Astrocyte (in vitro differentiated cells and primary cell): ENCODE measurements around the gene TRRAP. TPM values are rescaled to one million over a fixed set of nuclear protein-coding genes. Genes with fewer than 3 reads are reported as not detected.

Experiments
- DNase-seq: peaks from one replicate; pipeline ENCODE4 v3.0.0-alpha.2; 2010; ENCODE audit warnings: low read depth
- FAIRE-seq: peaks from 2 replicates; lab custom pipeline; 2011; peaks lifted over from hg19 to GRCh38; lab: Jason Lieb, UNC
- H2AFZ ChIP-seq: 2 replicates; pipeline ENCODE4 v1.6.0; 2012; ENCODE audit warnings: low read depth, low read length, inconsistent platforms
- H3K27ac ChIP-seq: 2 replicates; pipeline ENCODE4 v1.5.1; 2011; ENCODE audit warnings: low read depth, low read length, inconsistent platforms
- H3K27me3 ChIP-seq: 2 replicates; pipeline ENCODE4 v1.6.0; 2011; ENCODE audit warnings: low read length, inconsistent platforms; ENCODE audit not compliant: insufficient read depth
- H3K36me3 ChIP-seq: 2 replicates; pipeline ENCODE4 v1.5.1; 2011; ENCODE audit warnings: low read length, inconsistent platforms; ENCODE audit not compliant: insufficient read depth
- H3K4me1 ChIP-seq: 2 replicates; pipeline ENCODE4 v1.5.1; 2011; ENCODE audit warnings: low read length, inconsistent platforms; ENCODE audit not compliant: insufficient read depth
- H3K4me2 ChIP-seq: 2 replicates; pipeline ENCODE4 v1.6.0; 2012; ENCODE audit warnings: low read length, inconsistent platforms
- H3K4me3 ChIP-seq: 2 replicates; pipeline ENCODE4 v1.5.1; 2011; ENCODE audit warnings: low read depth, mild to moderate bottlenecking, low read length, inconsistent platforms; ENCODE audit not compliant: insufficient read depth
- H3K79me2 ChIP-seq: 2 replicates; pipeline ENCODE4 v1.6.0; 2012; ENCODE audit warnings: mild to moderate bottlenecking, low read length, inconsistent platforms; ENCODE audit not compliant: insufficient read depth
- H3K9ac ChIP-seq: 2 replicates; pipeline ENCODE4 v1.6.0; 2012; ENCODE audit warnings: mild to moderate bottlenecking, low read length, inconsistent platforms
- H3K9me3 ChIP-seq: 2 replicates; pipeline ENCODE4 v1.5.1; 2012; ENCODE audit warnings: low read depth, mild to moderate bottlenecking, low read length, inconsistent platforms; ENCODE audit not compliant: insufficient read depth
- H4K20me1 ChIP-seq: 2 replicates; pipeline ENCODE4 v1.6.0; 2012; ENCODE audit warnings: low read length, inconsistent platforms; ENCODE audit not compliant: insufficient read depth
- H3K27ac Mint-ChIP-seq: one replicate; pipeline ENCODE4 v1.8.0; 2021; ENCODE audit warnings: mild to moderate bottlenecking, mixed read lengths; ENCODE audit not compliant: unreplicated experiment
- H3K27me3 Mint-ChIP-seq: one replicate; pipeline ENCODE4 v1.8.0; 2021; ENCODE audit warnings: low read depth, mixed read lengths; ENCODE audit not compliant: unreplicated experiment
- H3K36me3 Mint-ChIP-seq: one replicate; pipeline ENCODE4 v1.8.0; 2021; ENCODE audit warnings: low read depth, mixed read lengths; ENCODE audit not compliant: unreplicated experiment
- H3K4me1 Mint-ChIP-seq: one replicate; pipeline ENCODE4 v1.8.0; 2021; ENCODE audit warnings: low read depth, mixed read lengths; ENCODE audit not compliant: unreplicated experiment
- H3K4me3 Mint-ChIP-seq: one replicate; pipeline ENCODE4 v1.8.0; 2021; ENCODE audit warnings: mild to moderate bottlenecking, moderate library complexity, mixed read lengths; ENCODE audit not compliant: unreplicated experiment
- H3K9me3 Mint-ChIP-seq: one replicate; pipeline ENCODE4 v1.8.0; 2021; ENCODE audit warnings: mild to moderate bottlenecking, mixed read lengths; ENCODE audit not compliant: unreplicated experiment
- CTCF ChIP-seq: IDR thresholded peaks from 2 replicates; pipeline ENCODE4 v1.5.1; 2011; ENCODE audit warnings: low read depth, mild to moderate bottlenecking, inconsistent platforms, low read length, moderate library complexity; ENCODE audit not compliant: insufficient read depth
- EZH2 ChIP-seq: IDR thresholded peaks from 2 replicates; pipeline ENCODE4 v1.6.1; 2012; ENCODE audit warnings: mild to moderate bottlenecking, low read length, inconsistent platforms; ENCODE audit not compliant: insufficient read depth
- total RNA-seq: library from RNA; stranded (reverse); gene quantifications from 2 replicates; pipeline ENCODE4 v1.2.1, GENCODE V29; 2021

Gene TRRAP
- total RNA-seq, 1 donor from 2014 or later: 33.5 TPM

- Histone ChIP-seq H3K4me2 (no peak overlapping the region), H3K9me3 (no peaks in the 10 kb centered on the region), H3K79me2 (no peaks in the 10 kb centered on the region), H4K20me1 (no peaks in the 10 kb centered on the region), H3K9ac (no peak overlapping the region), H2AFZ (no peak overlapping the region), H3K27me3 (no peaks in the 10 kb centered on the region), H3K4me1 (no peaks in the 10 kb centered on the region), H3K4me3 (no peak overlapping the region), H3K36me3 (peaks cover 73% of the 10 kb centered on the region), H3K27ac (no peak overlapping the region)
- DNase-seq (no peak), FAIRE-seq (no peak)
- H3K27me3 Mint-ChIP-seq: no peaks in the 10 kb centered on the region
- no peaks in the 10 kb centered on the region for H3K9me3 Mint-ChIP-seq
- H3K4me1 Mint-ChIP-seq: no peaks in the 10 kb centered on the region
- peaks cover 18% of the 10 kb centered on the region for H3K36me3 Mint-ChIP-seq
- no peak overlapping the region for H3K27ac Mint-ChIP-seq
- H3K4me3 Mint-ChIP-seq: no peak overlapping the region
- TF ChIP-seq EZH2 (no peak), CTCF (no peak)
Observed at GRCh38 chr7:98976396-98977185, 98.3 kb downstream of the TRRAP start.

- no peak for FAIRE-seq
- Histone ChIP-seq H3K36me3 (peaks cover 75% of the 10 kb centered on the region), H3K27ac (no peak overlapping the region)
Observed at GRCh38 chr7:98978672-98979071, 100.3 kb downstream of the TRRAP start.

More at GRCh38 chr7:98978672-98979071, 100.3 kb downstream of the TRRAP start:
- Histone ChIP-seq H3K79me2 (no peaks in the 10 kb centered on the region), H3K27me3 (no peaks in the 10 kb centered on the region), H3K4me3 (no peak overlapping the region), H3K9ac (no peak overlapping the region), H3K4me1 (no peaks in the 10 kb centered on the region), H4K20me1 (no peaks in the 10 kb centered on the region), H2AFZ (no peak overlapping the region), H3K9me3 (no peaks in the 10 kb centered on the region), H3K4me2 (no peak overlapping the region)
- Mint-ChIP-seq H3K27ac (no peak overlapping the region), H3K9me3 (no peaks in the 10 kb centered on the region), H3K4me3 (no peak overlapping the region), H3K4me1 (no peaks in the 10 kb centered on the region), H3K27me3 (no peaks in the 10 kb centered on the region), H3K36me3 (peaks cover 15% of the 10 kb centered on the region)
- TF ChIP-seq CTCF (no peak), EZH2 (no peak)
- no peak for DNase-seq
